GM15510 (cell line): ENCODE measurements around the gene TMEM14C.

Experiments
- POLR2A ChIP-seq: IDR thresholded peaks from 3 replicates; pipeline ENCODE4 v1.6.1; 2011; ENCODE audit warnings: borderline replicate concordance; ENCODE audit not compliant: insufficient read length; ENCODE audit errors: extremely low read depth

Gene TMEM14C

GRCh38 chr6:10719296-10719963 lies 3.4 kb upstream of the TMEM14C start:
- TF ChIP-seq POLR2A = no peak

DNA sequence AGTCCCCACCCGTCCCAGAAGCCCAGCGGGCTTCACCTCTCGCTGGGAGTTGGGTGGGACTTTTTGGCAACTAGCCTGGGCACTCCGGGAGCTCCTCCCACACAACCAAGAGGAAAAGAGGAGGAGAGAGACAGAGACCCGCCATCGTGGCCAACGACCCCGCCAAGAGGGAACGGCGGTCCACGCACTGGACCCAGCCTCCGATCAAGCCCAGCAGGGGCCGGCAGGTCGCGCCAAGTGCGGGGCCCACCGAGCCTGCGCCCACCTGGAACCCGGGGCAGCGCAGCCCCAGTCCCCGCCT lies 3.0 kb upstream of the TMEM14C start:
- TF ChIP-seq POLR2A = no peak

DNA sequence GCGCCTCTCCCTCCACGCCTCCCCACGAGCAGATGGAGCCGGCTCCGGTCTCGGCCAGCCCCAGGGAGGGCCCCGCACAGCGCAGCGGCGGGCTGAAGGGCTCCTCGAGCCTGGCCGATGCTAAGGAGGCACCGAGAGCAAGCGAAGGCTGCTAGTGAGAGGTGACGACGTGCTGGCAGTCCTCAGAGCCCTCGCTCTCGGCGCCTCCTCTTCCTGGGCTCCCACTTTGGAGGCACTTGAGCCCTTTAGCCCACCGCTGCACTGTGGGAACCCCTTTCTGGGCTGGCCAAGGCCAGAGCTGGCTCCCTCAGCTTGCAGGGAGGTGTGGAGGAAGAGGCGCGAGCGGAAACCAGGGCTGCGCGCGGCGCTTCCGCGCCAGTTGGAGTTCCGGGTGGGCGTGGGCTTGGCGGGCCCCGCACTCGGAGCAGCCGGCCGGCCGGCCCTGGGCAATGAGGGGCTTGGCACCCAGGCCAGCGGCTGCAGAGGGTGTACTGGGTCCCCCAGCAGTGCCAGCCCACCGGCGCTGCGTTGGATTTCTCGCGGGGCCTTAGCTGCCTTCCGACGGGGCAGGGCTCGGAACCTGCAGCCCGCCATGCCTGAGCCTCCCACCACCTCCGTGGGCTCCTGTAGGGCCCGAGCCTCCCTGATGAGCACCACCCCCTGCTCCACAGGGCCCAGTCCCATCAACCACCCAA lies 2.5 kb upstream of the TMEM14C start:
- TF ChIP-seq POLR2A = peak; percentile 64

GRCh38 chr6:10720960-10721849 lies 1.7 kb upstream of the TMEM14C start:
- peak; percentile 39 for TF ChIP-seq POLR2A

DNA sequence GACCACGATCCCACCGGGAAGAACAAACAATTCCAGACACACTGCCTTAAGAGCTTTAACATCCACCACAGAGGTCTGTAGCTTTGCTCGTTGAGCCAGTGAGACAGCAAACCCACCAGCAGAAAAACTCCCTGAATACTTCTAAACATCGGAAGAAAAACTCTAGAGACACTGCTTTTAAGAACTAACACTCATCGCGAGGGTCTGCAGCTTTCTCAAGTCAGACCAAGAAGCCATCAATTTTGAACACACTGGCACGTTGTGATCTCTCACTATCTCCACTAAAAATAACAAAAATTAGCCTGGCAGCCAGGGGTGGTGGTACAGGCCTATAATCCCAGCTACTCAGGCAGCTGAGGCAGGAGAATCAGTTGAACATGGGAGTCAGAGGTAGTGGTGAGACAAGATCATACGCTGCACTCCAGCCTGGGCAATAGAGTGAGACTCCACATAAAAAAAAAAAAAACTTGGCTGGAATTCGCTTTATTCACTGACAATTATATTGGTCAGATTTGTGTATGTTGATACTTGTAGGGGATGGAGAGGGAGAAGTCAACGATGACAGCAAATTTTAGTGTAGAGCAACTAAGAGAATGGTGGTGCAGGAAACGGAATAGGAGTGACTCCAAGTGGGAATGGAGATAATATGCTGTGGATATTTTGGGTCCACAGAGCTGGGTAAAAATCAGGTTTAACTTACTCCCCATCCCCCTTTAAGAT lies 860 bp upstream of the TMEM14C start:
- peak; percentile 5 for TF ChIP-seq POLR2A

GRCh38 chr6:10722570-10722819 lies 375 bp upstream of the TMEM14C start:
- no peak for TF ChIP-seq POLR2A

GRCh38 chr6:10723567-10723881 lies 654 bp downstream of the TMEM14C start:
- TF ChIP-seq POLR2A = no peak

DNA sequence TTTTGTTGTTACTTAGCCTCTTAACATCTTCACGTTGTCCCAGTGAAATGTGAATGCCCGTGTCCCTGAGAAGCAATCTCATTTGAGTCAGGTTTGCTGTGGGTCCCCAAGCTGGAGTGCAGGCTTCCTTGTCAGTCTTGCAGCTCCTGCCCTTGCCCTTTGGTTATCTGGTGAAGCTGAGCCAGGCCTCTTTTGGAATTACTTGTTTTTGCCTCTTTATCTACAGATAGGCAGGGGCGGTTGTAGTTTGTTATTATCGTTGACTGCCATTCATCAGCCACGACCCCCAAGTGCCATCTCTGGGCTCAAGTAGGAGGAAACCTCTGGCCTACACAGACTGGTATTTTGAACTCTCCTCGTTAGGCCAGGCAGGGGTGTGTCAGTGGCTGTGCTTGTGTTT lies 2.2 kb downstream of the TMEM14C start:
- no peak for TF ChIP-seq POLR2A

GRCh38 chr6:10725716-10726115 lies 2.8 kb downstream of the TMEM14C start:
- no peak for TF ChIP-seq POLR2A

DNA sequence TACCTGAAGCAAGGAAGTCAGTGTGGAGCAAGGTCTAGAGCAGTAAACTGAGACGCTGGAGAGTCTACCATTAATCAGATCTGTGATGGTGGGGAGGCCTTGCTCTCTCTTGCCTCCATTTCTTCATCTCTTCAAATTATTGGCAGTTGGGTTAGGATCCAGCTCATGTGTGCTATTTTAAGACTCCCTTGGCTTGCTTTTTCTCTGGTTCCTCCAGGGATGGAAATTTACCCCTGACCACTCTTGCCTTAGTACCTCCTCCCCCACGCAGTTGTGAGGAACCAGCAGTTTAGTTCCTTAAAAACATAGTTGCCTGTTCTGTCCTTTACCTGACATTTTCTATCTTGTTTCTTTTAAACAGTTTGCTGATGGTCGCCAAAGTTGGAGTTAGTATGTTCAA lies 7.4 kb downstream of the TMEM14C start:
- no peak for TF ChIP-seq POLR2A

- no peak for TF ChIP-seq POLR2A
These were observed 10.4 kb downstream of the TMEM14C start for GRCh38 chr6:10733151-10733715.

- no peak for TF ChIP-seq POLR2A
These were observed 11.0 kb downstream of the TMEM14C start for GRCh38 chr6:10733863-10734262.

GRCh38 chr6:10736731-10737130 lies 13.9 kb downstream of the TMEM14C start:
- no peak for TF ChIP-seq POLR2A

DNA sequence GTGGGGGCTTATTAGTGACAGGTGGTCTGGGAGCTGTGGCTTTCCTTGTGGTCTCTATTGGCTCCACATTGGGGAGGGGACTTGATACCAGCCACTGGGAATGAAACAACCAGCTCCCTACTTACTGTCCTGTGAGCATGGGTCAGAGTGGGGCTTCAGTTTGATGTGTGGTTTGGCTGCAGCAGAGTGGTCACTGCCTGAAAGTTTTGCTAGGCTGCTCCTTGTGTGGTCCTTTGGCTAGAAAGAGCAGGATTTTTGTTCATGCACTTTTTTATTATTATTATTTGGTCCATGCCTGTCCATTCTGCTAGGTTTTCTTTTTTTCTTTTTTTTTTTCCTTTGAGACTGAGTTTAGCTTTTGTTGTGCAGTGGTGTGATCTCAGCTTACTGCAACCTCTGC lies 17.2 kb downstream of the TMEM14C start:
- TF ChIP-seq POLR2A = no peak

GRCh38 chr6:10742251-10742650 lies 19.4 kb downstream of the TMEM14C start:
- TF ChIP-seq POLR2A = no peak

GRCh38 chr6:10743515-10743914 lies 20.6 kb downstream of the TMEM14C start:
- no peak for TF ChIP-seq POLR2A

- no peak for TF ChIP-seq POLR2A
These were observed 22.2 kb downstream of the TMEM14C start for GRCh38 chr6:10745116-10745515.
